Activated CD4-positive, alpha-beta memory T cell treated with anti-CD3 and anti-CD28 coated beads for 36 hours (primary cell): ENCODE data around the gene POMGNT1. TPM values are rescaled to one million over a fixed set of nuclear protein-coding genes. Genes with fewer than 3 reads are reported as not detected.
"Not testable (repeated sequence)": the region's sequence is repeated elsewhere in the genome, so short reads cannot be mapped to it uniquely, and the experiment has no call there.

Experiments used
- CTCF ChIA-PET: fragments of 350-600 bp; sonication (Branson Sonifier 250); formaldehyde crosslinking; loops from one replicate; lab custom pipeline; 2021; ENCODE audit warnings: antibody characterized with exemption, inconsistent platforms; lab: Charles Lee
- POLR2A ChIA-PET: fragments of 350-600 bp; sonication (Branson Sonifier 250); formaldehyde crosslinking; loops from one replicate; lab custom pipeline; 2021; ENCODE audit warnings: antibody characterized with exemption; lab: Charles Lee
- DNase-seq: peaks from one replicate; pipeline ENCODE4 v3.0.0-alpha.2; 2020
- H3K27ac Mint-ChIP-seq: one replicate; pipeline ENCODE4 v1.8.0; 2021; ENCODE audit warnings: mixed read lengths
- H3K27me3 Mint-ChIP-seq: one replicate; pipeline ENCODE4 v1.8.0; 2021; ENCODE audit warnings: mixed read lengths
- H3K36me3 Mint-ChIP-seq: one replicate; pipeline ENCODE4 v1.8.0; 2021; ENCODE audit warnings: mixed read lengths
- H3K4me1 Mint-ChIP-seq: one replicate; pipeline ENCODE4 v1.8.0; 2021; ENCODE audit warnings: low read depth, mixed read lengths
- H3K4me3 Mint-ChIP-seq: one replicate; pipeline ENCODE4 v1.8.0; 2021; ENCODE audit warnings: mild to moderate bottlenecking, mixed read lengths
- H3K9me3 Mint-ChIP-seq: one replicate; pipeline ENCODE4 v1.8.0; 2021; ENCODE audit warnings: mixed read lengths
- intact Hi-C: fragments of 100-400 bp; cut with micrococcal nuclease; formaldehyde crosslinking; loops from one replicate; pipeline ENCODE4 v1.15.1; 2023
- total RNA-seq, 2 experiments: library from RNA; stranded (reverse); gene quantifications; one replicate each; pipeline ENCODE4 v1.2.3, GENCODE V29; 2021

POMGNT1 gene
- total RNA-seq, 2 experiments from 2014 or later, result 43.6 to 44.1 TPM

DNA sequence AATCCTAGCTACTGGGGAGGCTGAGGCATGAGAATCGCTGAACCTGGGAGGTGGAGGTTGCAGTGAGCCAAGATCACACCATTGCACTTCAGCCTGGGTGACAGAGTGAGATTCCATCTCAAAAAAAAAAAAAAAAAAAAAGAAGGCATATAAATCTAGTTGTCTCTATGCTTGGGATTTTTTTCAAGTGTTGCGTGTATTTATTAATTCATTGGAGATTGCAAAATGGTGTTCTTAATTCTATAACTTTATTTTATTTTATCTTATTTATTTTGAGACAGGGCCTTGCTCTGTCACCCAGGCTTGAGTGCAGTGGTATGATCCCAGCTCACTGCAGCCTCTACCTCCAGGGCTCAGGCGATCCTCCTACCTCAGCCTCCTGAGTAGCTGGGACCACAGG lies 33.0 kb upstream of the POMGNT1 start:
- intact Hi-C loops, H3K27ac Mint-ChIP-seq, H3K36me3 Mint-ChIP-seq, H3K4me1 Mint-ChIP-seq, DNase-seq, H3K4me3 Mint-ChIP-seq, H3K27me3 Mint-ChIP-seq, H3K9me3 Mint-ChIP-seq, POLR2A ChIA-PET: not testable (repeated sequence)
- CTCF ChIA-PET, result interaction anchor here (0.6 to 4.8 kb wide), 2 partner anchors 8 to 310 kb away, joined by 3 to 40 read pairs; no protein-coding TSS in a partner anchor

DNA sequence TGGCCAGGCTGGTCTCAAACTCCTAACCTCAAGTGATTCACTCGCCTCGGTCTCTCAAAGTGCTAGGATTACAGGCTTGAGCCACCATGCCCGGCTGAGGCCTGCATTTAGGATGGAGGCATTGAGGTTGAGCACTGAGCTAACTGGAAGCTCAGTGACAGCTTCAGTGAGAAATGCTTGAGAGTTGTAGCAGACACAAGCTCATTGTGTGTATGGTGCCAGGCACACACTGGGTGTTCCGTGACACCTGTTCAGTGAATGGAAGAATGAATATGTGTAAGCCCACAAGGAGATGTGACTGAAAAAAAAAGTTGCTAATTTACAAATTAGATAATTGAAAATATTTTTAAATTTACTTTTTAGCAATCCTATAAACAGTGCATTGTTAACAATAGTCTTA lies 26.7 kb upstream of the POMGNT1 start:
- no peak overlapping the region for H3K27ac Mint-ChIP-seq
- H3K9me3 Mint-ChIP-seq, result no peaks in the 10 kb centered on the region
- no peak overlapping the region for H3K4me3 Mint-ChIP-seq
- H3K27me3 Mint-ChIP-seq, result no peaks in the 10 kb centered on the region
- peaks cover 3% of the 10 kb centered on the region for H3K4me1 Mint-ChIP-seq
- CTCF ChIA-PET, result interaction anchor here (0.6 to 3.3 kb wide), 8 partner anchors 21 to 581 kb away, joined by 3 to 71 read pairs (median 13); partner anchors contain the start of genes LURAP1 and RAD54L
- H3K36me3 Mint-ChIP-seq, result no peaks in the 10 kb centered on the region
- intact Hi-C loops, result no loop called here
- POLR2A ChIA-PET, result interaction anchor here (1.1 kb wide), 1 partner anchor 27 kb away, joined by 3 read pairs; the partner anchor contains the start of gene POMGNT1
- no peak for DNase-seq

DNA sequence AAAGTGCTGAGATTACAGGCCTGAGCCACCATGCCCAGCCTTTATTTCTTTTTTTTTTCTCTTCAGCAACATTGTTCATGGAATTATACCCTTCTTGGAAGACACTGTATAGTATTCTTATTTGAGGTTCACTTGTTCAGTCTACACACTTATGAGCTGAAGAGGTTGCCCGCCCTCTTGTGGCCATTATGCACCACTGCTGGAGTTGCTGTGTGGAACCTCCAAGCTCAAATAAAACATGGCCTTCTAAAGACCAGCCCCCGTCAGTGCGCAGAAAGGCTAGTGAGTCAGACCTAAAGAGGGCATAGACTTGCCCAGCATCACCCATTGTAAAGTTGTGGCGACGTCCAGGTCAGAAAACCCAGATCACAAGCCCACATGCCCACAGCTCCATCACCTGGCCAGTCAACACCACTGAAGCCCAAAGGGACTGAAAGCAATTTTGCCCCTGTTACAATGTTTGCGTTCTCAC lies 25.3 kb upstream of the POMGNT1 start:
- ChIA-PET POLR2A (interaction anchor here (0.6 to 1.1 kb wide), 2 partner anchors 24 to 159 kb away, joined by 3 read pairs; no protein-coding TSS in a partner anchor), CTCF (interaction anchor here (0.6 to 3.3 kb wide), 54 partner anchors 8 to 1130 kb away, joined by 3 to 71 read pairs (median 4); partner anchors contain the start of genes GPBP1L1, LRRC41, LURAP1 and NSUN4)
- peak; percentile 76 for DNase-seq
- Mint-ChIP-seq H3K9me3 (no peaks in the 10 kb centered on the region), H3K4me3 (no peak overlapping the region), H3K27me3 (no peaks in the 10 kb centered on the region), H3K27ac (no peak overlapping the region), H3K36me3 (no peaks in the 10 kb centered on the region), H3K4me1 (peaks cover 1% of the 10 kb centered on the region)
- intact Hi-C loops, result loop anchor here (1.0 to 2.0 kb wide), 5 partner anchors 25 to 186 kb away; partner anchors contain the start of gene POMGNT1

DNA sequence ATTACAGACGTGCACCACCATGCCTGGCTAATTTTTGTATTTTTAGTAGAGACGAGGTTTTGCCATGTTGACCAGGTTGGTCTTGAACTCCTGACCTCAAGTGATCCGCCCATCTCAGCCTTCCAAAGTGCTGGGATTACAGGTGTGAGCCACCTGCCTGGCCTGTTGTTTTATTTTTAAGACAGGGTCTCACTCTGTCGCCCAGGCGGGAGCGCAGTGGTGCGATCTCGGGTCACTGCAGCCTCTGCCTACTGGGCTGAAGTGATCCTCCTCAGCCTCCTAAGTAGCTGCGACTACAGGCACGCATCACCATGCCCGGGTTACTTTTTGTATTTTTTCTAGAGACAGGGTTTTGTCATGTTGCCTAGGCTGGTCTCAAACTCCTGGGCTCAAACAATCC lies 24.8 kb upstream of the POMGNT1 start:
- H3K4me3 Mint-ChIP-seq, H3K27me3 Mint-ChIP-seq, H3K27ac Mint-ChIP-seq, H3K36me3 Mint-ChIP-seq, H3K4me1 Mint-ChIP-seq, H3K9me3 Mint-ChIP-seq, DNase-seq, POLR2A ChIA-PET: not testable (repeated sequence)
- CTCF ChIA-PET, result interaction anchor here (0.7 to 3.3 kb wide), 44 partner anchors 8 to 1130 kb away, joined by 3 to 71 read pairs (median 4); partner anchors contain the start of genes LRRC41, LURAP1, NSUN4 and PIK3R3
- intact Hi-C loops, result loop anchor here (1.0 to 2.0 kb wide), 5 partner anchors 25 to 186 kb away; partner anchors contain the start of gene POMGNT1

DNA sequence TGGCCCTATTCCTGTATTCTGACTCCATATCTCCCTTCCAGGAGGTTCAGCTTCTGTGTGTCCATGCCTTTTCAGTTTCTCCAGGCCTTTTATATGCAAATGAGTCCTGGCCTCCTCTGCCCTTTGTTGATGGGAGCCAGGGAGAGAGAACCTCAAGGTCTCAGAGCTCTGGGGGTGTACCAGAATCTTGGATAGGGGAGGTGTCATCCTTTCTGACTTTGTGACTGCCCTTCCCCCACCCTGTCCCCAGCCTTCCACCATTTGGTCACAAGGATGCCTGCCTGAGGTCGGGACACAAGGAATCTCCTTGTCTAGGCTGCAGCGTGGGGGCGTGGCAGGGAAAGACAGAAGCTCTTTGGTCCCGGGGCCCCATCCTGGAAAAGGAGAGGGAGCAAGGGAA lies 23.5 kb upstream of the POMGNT1 start:
- H3K36me3 Mint-ChIP-seq, result no peaks in the 10 kb centered on the region
- no peak overlapping the region for H3K27ac Mint-ChIP-seq
- H3K4me3 Mint-ChIP-seq, result no peak overlapping the region
- ChIA-PET CTCF (interaction anchor here (0.8 to 2.9 kb wide), 5 partner anchors 17 to 181 kb away, joined by 3 to 20 read pairs (median 3); partner anchors contain the start of gene POMGNT1), POLR2A (no interaction called here)
- intact Hi-C loops, result loop anchor here (2.0 kb wide), 1 partner anchor 37 kb away; no protein-coding TSS in a partner anchor
- DNase-seq, result no peak
- no peaks in the 10 kb centered on the region for H3K9me3 Mint-ChIP-seq
- H3K4me1 Mint-ChIP-seq, result no peaks in the 10 kb centered on the region
- H3K27me3 Mint-ChIP-seq, result no peaks in the 10 kb centered on the region

DNA sequence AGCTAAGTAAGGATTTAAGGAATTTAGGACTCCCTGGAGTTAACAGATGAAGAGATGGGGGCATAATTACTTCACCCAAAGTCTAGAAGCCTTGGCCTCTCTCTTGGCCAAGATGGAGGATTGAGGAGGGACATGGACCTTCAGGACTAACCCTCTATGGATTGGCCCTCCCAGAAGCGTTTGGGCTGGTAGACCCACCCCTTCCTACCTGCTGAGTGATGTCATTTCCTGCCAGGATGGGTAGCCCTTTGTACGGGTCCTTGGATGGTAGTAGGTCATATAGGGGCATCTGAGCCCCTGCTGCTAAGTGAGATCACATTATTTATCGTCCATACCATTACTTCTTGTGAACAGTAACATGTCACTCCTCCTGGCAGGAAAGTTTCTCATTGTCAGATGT lies 22.6 kb upstream of the POMGNT1 start:
- POLR2A ChIA-PET, result no interaction called here
- no peaks in the 10 kb centered on the region for H3K36me3 Mint-ChIP-seq
- CTCF ChIA-PET, result interaction anchor here (0.7 to 1.7 kb wide), 4 partner anchors 24 to 47 kb away, joined by 3 to 4 read pairs (median 3); no protein-coding TSS in a partner anchor

DNA sequence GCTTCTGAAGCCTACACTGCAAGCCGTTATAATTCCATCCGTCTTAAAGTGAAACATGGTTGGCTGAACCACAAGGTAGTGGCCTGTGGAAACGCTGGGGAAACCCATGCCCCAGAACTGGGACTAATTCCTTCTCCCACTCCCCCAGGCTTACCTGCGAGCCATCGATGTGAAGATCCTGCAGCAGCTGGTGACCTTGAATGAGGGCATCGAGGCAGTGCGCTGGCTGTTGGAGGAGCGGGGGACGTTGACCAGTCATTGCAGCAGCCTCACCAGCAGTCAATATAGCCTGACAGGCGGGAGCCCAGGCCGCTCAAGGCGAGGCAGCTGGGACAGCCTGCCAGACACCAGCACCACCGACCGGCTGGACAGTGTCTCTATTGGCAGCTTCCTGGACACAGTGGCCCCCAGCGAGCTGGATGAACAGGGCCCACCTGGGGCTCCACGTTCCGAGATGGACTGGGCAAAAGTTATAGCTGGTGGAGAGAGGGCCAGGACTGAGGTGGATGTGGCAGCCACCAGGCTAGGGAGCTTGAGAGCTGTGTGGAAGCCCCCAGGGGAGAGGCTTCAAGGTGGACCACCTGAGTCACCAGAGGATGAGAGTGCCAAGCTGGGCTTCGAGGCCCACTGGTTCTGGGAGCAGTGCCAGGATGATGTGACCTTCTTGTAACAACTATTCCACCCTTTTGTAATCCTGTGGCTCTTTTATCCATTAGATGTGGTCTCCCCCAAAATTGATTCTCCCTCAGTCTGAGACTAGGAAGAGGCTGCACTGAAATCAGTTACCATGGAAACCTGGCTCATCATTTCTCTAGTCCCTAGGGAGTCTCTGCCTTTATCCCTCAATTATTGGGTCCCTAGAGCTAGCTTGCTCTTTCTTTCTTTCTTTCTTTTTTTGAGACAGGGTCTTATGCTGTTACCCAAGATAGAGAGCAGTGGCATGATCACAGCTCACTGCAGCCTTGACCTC lies 21.6 kb upstream of the POMGNT1 start:
- DNase-seq, result no peak
- Mint-ChIP-seq H3K4me3 (no peak overlapping the region), H3K9me3 (no peaks in the 10 kb centered on the region), H3K27ac (no peak overlapping the region), H3K4me1 (no peaks in the 10 kb centered on the region), H3K36me3 (no peaks in the 10 kb centered on the region), H3K27me3 (no peaks in the 10 kb centered on the region)
- intact Hi-C loops, result no loop called here
- ChIA-PET CTCF (interaction anchor here (0.7 to 1.4 kb wide), 4 partner anchors 18 to 46 kb away, joined by 3 read pairs; no protein-coding TSS in a partner anchor), POLR2A (no interaction called here)

More for the DNA sequence above, 22.6 kb upstream of the POMGNT1 start:
- Mint-ChIP-seq H3K4me1 (no peaks in the 10 kb centered on the region), H3K27me3 (no peaks in the 10 kb centered on the region), H3K9me3 (no peaks in the 10 kb centered on the region), H3K27ac (no peak overlapping the region), H3K4me3 (no peak overlapping the region)
- DNase-seq, result no peak
- intact Hi-C loops, result no loop called here

DNA sequence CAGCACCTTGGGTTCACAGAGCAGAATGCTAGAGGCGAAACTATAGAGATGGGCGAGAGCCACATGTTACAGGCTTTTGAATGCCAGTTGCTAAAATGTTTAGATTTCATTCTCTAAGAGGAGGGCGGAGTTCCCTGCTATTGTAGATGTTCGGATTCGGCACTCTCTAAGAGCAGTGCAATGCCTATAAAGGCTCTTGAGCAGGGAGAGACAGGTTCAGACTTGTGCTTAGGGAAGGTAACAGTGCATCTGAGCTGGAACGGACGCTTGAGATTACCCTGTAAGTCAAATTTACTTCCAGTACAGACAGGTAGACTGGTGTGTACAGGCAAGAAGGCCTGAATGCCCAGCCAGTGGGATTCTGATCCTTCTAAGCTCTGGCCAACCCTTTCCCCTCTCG lies 20.2 kb upstream of the POMGNT1 start:
- ChIA-PET POLR2A (no interaction called here), CTCF (interaction anchor here (0.9 to 1.0 kb wide), 2 partner anchors 16 to 23 kb away, joined by 3 read pairs; no protein-coding TSS in a partner anchor)
- no peaks in the 10 kb centered on the region for H3K36me3 Mint-ChIP-seq
- no peak for DNase-seq
- H3K27ac Mint-ChIP-seq, result no peak overlapping the region
- H3K9me3 Mint-ChIP-seq, result no peaks in the 10 kb centered on the region
- no peaks in the 10 kb centered on the region for H3K4me1 Mint-ChIP-seq
- H3K4me3 Mint-ChIP-seq, result no peak overlapping the region
- no peaks in the 10 kb centered on the region for H3K27me3 Mint-ChIP-seq
- intact Hi-C loops, result no loop called here

DNA sequence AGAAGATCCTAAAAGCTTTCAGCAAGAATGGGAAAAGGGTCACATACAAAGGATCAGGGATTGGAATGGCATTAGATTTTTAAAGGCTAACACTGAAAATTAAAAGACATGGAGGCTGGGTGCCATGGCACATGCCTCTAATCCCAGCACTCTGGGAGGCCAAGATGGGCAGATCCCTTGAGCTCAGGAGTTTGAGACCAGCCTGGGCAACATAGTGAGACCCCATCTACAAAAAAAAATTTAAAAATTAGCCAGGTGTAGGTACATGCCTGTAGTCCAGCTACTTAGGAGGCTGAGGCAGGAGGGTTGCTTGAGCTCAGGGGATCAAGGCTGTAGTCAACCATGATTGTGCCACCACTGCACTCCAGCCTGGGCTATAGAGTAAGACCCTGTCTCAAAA lies 17.3 kb upstream of the POMGNT1 start:
- ChIA-PET POLR2A (interaction anchor here (0.6 kb wide), 1 partner anchor 106 kb away, joined by 5 read pairs; no protein-coding TSS in a partner anchor), CTCF (interaction anchor here (1.2 kb wide), 1 partner anchor 8 kb away, joined by 6 read pairs; no protein-coding TSS in a partner anchor)
- intact Hi-C loops, result no loop called here
- no peaks in the 10 kb centered on the region for H3K27me3 Mint-ChIP-seq
- H3K4me3 Mint-ChIP-seq, result no peak overlapping the region
- no peaks in the 10 kb centered on the region for H3K4me1 Mint-ChIP-seq
- H3K36me3 Mint-ChIP-seq, result no peaks in the 10 kb centered on the region
- no peak overlapping the region for H3K27ac Mint-ChIP-seq
- no peaks in the 10 kb centered on the region for H3K9me3 Mint-ChIP-seq
- DNase-seq, result no peak

DNA sequence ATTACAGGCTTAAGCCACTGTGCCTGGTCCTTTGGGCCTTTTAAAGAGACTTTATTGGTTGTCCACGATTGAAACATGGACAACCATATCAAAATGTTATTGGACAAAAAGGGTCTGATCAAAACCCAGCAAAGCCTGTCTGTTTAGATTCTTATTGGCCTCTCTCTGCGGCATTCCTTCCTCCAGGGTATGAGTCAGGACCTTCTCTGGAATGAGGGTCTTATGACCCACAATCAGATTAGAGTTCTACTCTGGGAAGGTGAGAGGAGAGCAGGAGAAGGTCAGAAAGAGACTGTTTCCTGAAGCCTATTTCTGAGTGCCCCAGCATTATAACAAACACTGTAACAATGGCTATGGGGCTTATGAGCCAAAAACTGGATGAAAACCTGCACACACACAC lies 12.8 kb upstream of the POMGNT1 start:
- Mint-ChIP-seq H3K4me1 (no peaks in the 10 kb centered on the region), H3K27me3 (no peaks in the 10 kb centered on the region), H3K9me3 (no peaks in the 10 kb centered on the region), H3K36me3 (no peaks in the 10 kb centered on the region), H3K4me3 (no peak overlapping the region), H3K27ac (no peak overlapping the region)
- CTCF ChIA-PET, result no interaction called here
- intact Hi-C loops, result no loop called here
- DNase-seq, result no peak
- POLR2A ChIA-PET, result no interaction called here

DNA sequence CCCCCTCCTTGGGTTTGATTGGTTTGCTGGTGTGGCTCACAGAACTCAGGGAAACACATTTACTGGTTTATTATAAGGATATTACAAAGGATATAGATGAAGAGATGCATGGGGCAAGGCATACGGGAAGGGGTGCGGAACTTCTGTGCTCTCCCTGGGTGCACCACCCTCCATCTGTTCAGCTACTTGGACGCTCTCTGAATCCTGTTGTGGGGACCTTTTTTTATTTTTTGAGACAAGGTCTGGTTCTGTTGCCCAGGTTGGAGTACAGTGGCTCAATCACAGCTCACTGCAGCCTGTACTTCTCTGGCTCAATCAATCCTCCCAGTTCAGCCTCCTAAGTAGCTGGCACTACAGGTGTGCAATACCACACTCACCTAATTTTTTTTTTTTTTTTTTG lies 12.3 kb upstream of the POMGNT1 start:
- no peak overlapping the region for H3K27ac Mint-ChIP-seq
- no peak for DNase-seq
- no peaks in the 10 kb centered on the region for H3K4me1 Mint-ChIP-seq
- no peaks in the 10 kb centered on the region for H3K27me3 Mint-ChIP-seq
- H3K36me3 Mint-ChIP-seq, result no peaks in the 10 kb centered on the region
- CTCF ChIA-PET, result no interaction called here
- H3K4me3 Mint-ChIP-seq, result no peak overlapping the region
- intact Hi-C loops, result no loop called here
- POLR2A ChIA-PET, result no interaction called here
- no peaks in the 10 kb centered on the region for H3K9me3 Mint-ChIP-seq
